ENCODE measurements around the gene PRKCZ. TPM values are rescaled to one million over a fixed set of nuclear protein-coding genes. Genes with fewer than 3 reads are reported as not detected.

Gene PRKCZ
- total and polyA plus RNA-seq, 4 donors, result 4.8 to 9.9 (median 8.4) TPM

GRCh38 chr1:2060072-2060471, 9.9 kb downstream of the PRKCZ start:
- WGBS, result 94% methylated on average over 15 of the region's 15 CpGs
- no peak overlapping the region for H3K4me3 ChIP-seq (ENCODE audit: low read depth in 1 of 3, low read length in 3 of 3)
- no peaks in the 10 kb centered on the region for H3K27me3 ChIP-seq (ENCODE audit: control insufficient read depth in 4 of 4, insufficient read depth in 4 of 4, low read length in 3 of 4)
- H3K27ac ChIP-seq (ENCODE audit: low read depth in 1 of 2, low read length in 2 of 2), result no peak overlapping the region
- no peaks in the 10 kb centered on the region for H3K9me3 ChIP-seq (ENCODE audit: control insufficient read depth in 4 of 4, low read length in 3 of 4)
- H3K36me3 ChIP-seq (ENCODE audit: control insufficient read depth in 4 of 4, insufficient read depth in 3 of 4, low read depth in 1 of 4, low read length in 3 of 4), result peaks cover 0 to 31% (median 12%) of the 10 kb centered on the region in 4 donors
- TF ChIP-seq NR2F2 (IDR thresholded peaks at IDR 0.05) (no peak), RAD21 (IDR thresholded peaks at IDR 0.05) (no peak), RXRA (IDR thresholded peaks at IDR 0.05) (no peak), ZBTB33 (IDR thresholded peaks at IDR 0.05) (no peak), MAX (IDR thresholded peaks at IDR 0.05) (no peak), SP1 (IDR thresholded peaks at IDR 0.05) (no peak), FOXA1 (IDR thresholded peaks at IDR 0.05) (no peak), HNF4A (conservative IDR thresholded peaks at IDR 0.05) (no peak), EGR1 (IDR thresholded peaks at IDR 0.05; ENCODE audit: low read depth in 2 of 2) (no peak), JUND (IDR thresholded peaks at IDR 0.05) (no peak), YY1 (IDR thresholded peaks at IDR 0.05) (no peak), REST (IDR thresholded peaks at IDR 0.05) (no peak), GABPA (IDR thresholded peaks at IDR 0.05 in 1 of 2, conservative IDR thresholded peaks at IDR 0.05 in 1 of 2) (no peak), FOXA2 (IDR thresholded peaks at IDR 0.05) (no peak), CTCF (IDR thresholded peaks at IDR 0.05; ENCODE audit: low read depth, low read length, missing input control) (no peak), ATF3 (IDR thresholded peaks at IDR 0.05) (no peak), HNF4G (IDR thresholded peaks at IDR 0.05) (no peak)
- no peak overlapping the region for H3K9ac ChIP-seq (ENCODE audit: low read depth in 1 of 2, low read length in 2 of 2)
- H3K4me1 ChIP-seq (ENCODE audit: control insufficient read depth in 4 of 4, insufficient read depth in 4 of 4, low read length in 3 of 4), result no peaks in the 10 kb centered on the region
- no peak for DNase-seq (ENCODE audit: low spot score)

GRCh38 chr1:2060535-2060934, 10.3 kb downstream of the PRKCZ start:
- Histone ChIP-seq H3K36me3 (ENCODE audit: control insufficient read depth in 4 of 4, insufficient read depth in 3 of 4, low read depth in 1 of 4, low read length in 3 of 4) (peaks cover 0 to 29% (median 12%) of the 10 kb centered on the region in 4 donors), H3K27me3 (ENCODE audit: control insufficient read depth in 4 of 4, insufficient read depth in 4 of 4, low read length in 3 of 4) (no peaks in the 10 kb centered on the region), H3K27ac (ENCODE audit: low read depth in 1 of 2, low read length in 2 of 2) (no peak overlapping the region), H3K9me3 (ENCODE audit: control insufficient read depth in 4 of 4, low read length in 3 of 4) (no peaks in the 10 kb centered on the region), H3K9ac (ENCODE audit: low read depth in 1 of 2, low read length in 2 of 2) (no peak overlapping the region), H3K4me3 (ENCODE audit: low read depth in 1 of 3, low read length in 3 of 3) (no peak overlapping the region), H3K4me1 (ENCODE audit: control insufficient read depth in 4 of 4, insufficient read depth in 4 of 4, low read length in 3 of 4) (no peaks in the 10 kb centered on the region)
- WGBS, result 97% methylated on average over 23 of the region's 23 CpGs
- DNase-seq (ENCODE audit: low spot score), result no peak
- no peak for TF ChIP-seq EGR1 (IDR thresholded peaks at IDR 0.05; ENCODE audit: low read depth in 2 of 2)
- no peak for TF ChIP-seq TAF1 (conservative IDR thresholded peaks at IDR 0.05)
- TF ChIP-seq YY1 (IDR thresholded peaks at IDR 0.05), result no peak
- TF ChIP-seq FOXA1 (IDR thresholded peaks at IDR 0.05), result no peak
- no peak for TF ChIP-seq ZBTB33 (IDR thresholded peaks at IDR 0.05)
- no peak for TF ChIP-seq HNF4G (IDR thresholded peaks at IDR 0.05)
- TF ChIP-seq HNF4A (conservative IDR thresholded peaks at IDR 0.05), result no peak
- no peak for TF ChIP-seq MAX (IDR thresholded peaks at IDR 0.05)
- TF ChIP-seq CTCF (IDR thresholded peaks at IDR 0.05; ENCODE audit: low read depth, low read length, missing input control), result no peak
- no peak for TF ChIP-seq RXRA (IDR thresholded peaks at IDR 0.05)
- TF ChIP-seq ATF3 (IDR thresholded peaks at IDR 0.05), result no peak
- no peak for TF ChIP-seq SP1 (IDR thresholded peaks at IDR 0.05)
- TF ChIP-seq JUND (IDR thresholded peaks at IDR 0.05), result no peak
- TF ChIP-seq GABPA (IDR thresholded peaks at IDR 0.05 in 1 of 2, conservative IDR thresholded peaks at IDR 0.05 in 1 of 2), result no peak
- TF ChIP-seq NR2F2 (IDR thresholded peaks at IDR 0.05), result no peak
- no peak for TF ChIP-seq FOXA2 (IDR thresholded peaks at IDR 0.05)
